Body of pancreas (tissue), 4 donors: Measurements from ENCODE around the gene IFNL1. TPM values are rescaled to one million over a fixed set of nuclear protein-coding genes. Genes with fewer than 3 reads are reported as not detected.

Experiments
- ATAC-seq: fragments of 150-250 bp; one replicate; pipeline ENCODE4 v1.9.1; 2016
- DNase-seq, 4 donors: peaks; one replicate each; pipeline ENCODE4 v3.0.0-alpha.2; 2019
- H3K27ac ChIP-seq, 4 donors: fragments of 200-600 bp; sonication (generic); 1 replicate in 3 of 4; 2 replicates in 1 of 4; pipeline versions ENCODE4 v1.5.1 to v1.6.1; 2016 to 2019; ENCODE audit warnings: mild to moderate bottlenecking in 1 of 4, mixed read lengths in 1 of 4, moderate library complexity in 1 of 4
- H3K27me3 ChIP-seq, 2 donors: fragments of 200-600 bp; sonication (generic); one replicate each; pipeline ENCODE4 v1.6.0; 2016; ENCODE audit warnings: mild to moderate bottlenecking in 1 of 2
- H3K36me3 ChIP-seq, 2 donors: fragments of 200-600 bp; sonication (generic); replicated peaks in 1 of 2; 2 replicates each; pipeline ENCODE4 v1.5.1; 2016; ENCODE audit warnings: low read depth in 2 of 2; ENCODE audit not compliant: insufficient read depth in 1 of 2
- H3K4me1 ChIP-seq: fragments of 200-600 bp; sonication (generic); one replicate; pipeline ENCODE4 v1.6.0; 2016
- H3K4me3 ChIP-seq, 2 donors: fragments of 200-600 bp; sonication (generic); 1 replicate in 1 of 2; 2 replicates in 1 of 2; pipeline ENCODE4 v1.5.1; 2016 to 2019
- H3K9me3 ChIP-seq, 3 donors: fragments of 200-600 bp; sonication (generic); 1 replicate in 2 of 3; 2 replicates in 1 of 3; pipeline ENCODE4 v1.5.1; 2016
- CTCF ChIP-seq, 7 experiments: fragments of 450-650 bp in 4 of 7; fragments of 200-600 bp in 3 of 7; sonication (generic) in 3 of 7; IDR thresholded peaks; one replicate each; pipeline ENCODE4 v1.5.1; 2016 to 2019; ENCODE audit warnings: antibody characterized with exemption in 7 of 7
- POLR2A ChIP-seq, 3 donors: fragments of 450-650 bp; IDR thresholded peaks; one replicate each; pipeline ENCODE4 v1.6.1; 2016; ENCODE audit warnings: antibody characterized with exemption in 3 of 3, mild to moderate bottlenecking in 2 of 3
- WGBS, 2 donors: methylation state at CpG; one replicate each; pipeline ENCODE4 v1.1.5; 2017; 5-methylcytosine and 5-hydroxymethylcytosine counted together
- intact Hi-C: fragments of 100-400 bp; cut with DNase I; formaldehyde crosslinking; loops from one replicate; pipeline ENCODE4 v1.15.1; 2023
- total RNA-seq, 2 donors: library from RNA; depleted of rRNA; stranded (reverse); fragments of >200 nt; gene quantifications; one replicate each; pipeline ENCODE4 v1.1.0, GENCODE V29; 2016

The IFNL1 gene
- total RNA-seq, 2 donors from 2014 or later, result not detected

GRCh38 chr19:39282021-39282420, 14.2 kb upstream of the IFNL1 start:
- no peaks in the 10 kb centered on the region for H3K36me3 ChIP-seq

GRCh38 chr19:39284032-39284431, 12.2 kb upstream of the IFNL1 start:
- Histone ChIP-seq H3K27me3 (no peaks in the 10 kb centered on the region), H3K4me1 (no peaks in the 10 kb centered on the region), H3K27ac (no peak overlapping the region), H3K4me3 (no peak overlapping the region), H3K36me3 (no peaks in the 10 kb centered on the region), H3K9me3 (no peaks in the 10 kb centered on the region)
- intact Hi-C loops, result no loop called here
- ATAC-seq (no peak), DNase-seq (no peak)
- TF ChIP-seq CTCF (IDR thresholded peaks at IDR 0.05) (no peak), POLR2A (IDR thresholded peaks at IDR 0.05) (no peak)
- WGBS, 2 donors, result 82 to 85% methylated on average over 1 of the region's 1 CpG

More at GRCh38 chr19:39282021-39282420, 14.2 kb upstream of the IFNL1 start:
- no peak for TF ChIP-seq POLR2A (IDR thresholded peaks at IDR 0.05)
- no peak for TF ChIP-seq CTCF (IDR thresholded peaks at IDR 0.05)
- no peak for DNase-seq
- no peak overlapping the region for H3K27ac ChIP-seq
- intact Hi-C loops, result no loop called here
- 57 to 63% methylated on average over 1 of the region's 1 CpG for WGBS, 2 donors
- no peak for ATAC-seq
- H3K27me3 ChIP-seq, result no peaks in the 10 kb centered on the region
- no peak overlapping the region for H3K4me3 ChIP-seq
- no peaks in the 10 kb centered on the region for H3K4me1 ChIP-seq
- no peaks in the 10 kb centered on the region for H3K9me3 ChIP-seq

- ATAC-seq, result no peak
- TF ChIP-seq CTCF (IDR thresholded peaks at IDR 0.05) (no peak), POLR2A (IDR thresholded peaks at IDR 0.05) (no peak)
- no peaks in the 10 kb centered on the region for H3K9me3 ChIP-seq
- DNase-seq, result no peak
- no peaks in the 10 kb centered on the region for H3K36me3 ChIP-seq
- H3K27ac ChIP-seq, result no peak overlapping the region
- intact Hi-C loops, result no loop called here
- no peaks in the 10 kb centered on the region for H3K27me3 ChIP-seq
- no peak overlapping the region for H3K4me3 ChIP-seq
- 71 to 74% methylated on average over 4 of the region's 4 CpGs for WGBS, 2 donors
- H3K4me1 ChIP-seq, result no peaks in the 10 kb centered on the region
Observed at GRCh38 chr19:39293394-39293793, 2.8 kb upstream of the IFNL1 start.

- H3K9me3 ChIP-seq, result no peaks in the 10 kb centered on the region
- H3K36me3 ChIP-seq, result no peaks in the 10 kb centered on the region
- no peak for ATAC-seq
- intact Hi-C loops, result no loop called here
- H3K4me3 ChIP-seq, result no peak overlapping the region
- TF ChIP-seq CTCF (IDR thresholded peaks at IDR 0.05), result no peak
- no peak for TF ChIP-seq POLR2A (IDR thresholded peaks at IDR 0.05)
- WGBS, 2 donors, result 86 to 87% methylated on average over 4 of the region's 4 CpGs
- no peak overlapping the region for H3K27ac ChIP-seq
- no peak for DNase-seq
- H3K4me1 ChIP-seq, result no peaks in the 10 kb centered on the region
- no peaks in the 10 kb centered on the region for H3K27me3 ChIP-seq
Observed at GRCh38 chr19:39296906-39297305, 699 bp downstream of the IFNL1 start.

GRCh38 chr19:39297931-39298634, 1.9 kb downstream of the IFNL1 start:
- H3K27me3 ChIP-seq, result no peaks in the 10 kb centered on the region
- H3K4me3 ChIP-seq, result no peak overlapping the region
- WGBS, 2 donors, result 57 to 64% methylated on average over 12 to 17 of the region's 17 CpGs
- DNase-seq, result peak in 1 of 4 donors; percentile 13
- intact Hi-C loops, result no loop called here
- ATAC-seq, result no peak
- no peaks in the 10 kb centered on the region for H3K36me3 ChIP-seq
- no peak for TF ChIP-seq POLR2A (IDR thresholded peaks at IDR 0.05)
- no peak for TF ChIP-seq CTCF (IDR thresholded peaks at IDR 0.05)
- no peaks in the 10 kb centered on the region for H3K4me1 ChIP-seq
- no peak overlapping the region for H3K27ac ChIP-seq
- H3K9me3 ChIP-seq, result no peaks in the 10 kb centered on the region
